Gastrocnemius medialis (tissue), 4 donors: Measurements from ENCODE around the gene DAAM1. TPM values are rescaled to one million over a fixed set of nuclear protein-coding genes. Genes with fewer than 3 reads are reported as not detected.

Experiments
- ATAC-seq, 2 donors: fragments of 150-250 bp; one replicate each; pipeline ENCODE4 v1.9.1; 2016
- DNase-seq, 2 donors: peaks; one replicate each; pipeline ENCODE4 v3.0.0-alpha.2; 2019
- H3K27ac ChIP-seq, 4 donors: fragments of 200-600 bp; sonication (generic); 1 replicate in 1 of 4; 2 replicates in 3 of 4; pipeline ENCODE4 v1.5.1; 2016 to 2018; ENCODE audit warnings: mild to moderate bottlenecking in 2 of 4, moderate library complexity in 1 of 4
- H3K27me3 ChIP-seq, 3 donors: fragments of 200-600 bp; sonication (generic) in 2 of 3; 1 replicate in 1 of 3; 2 replicates in 2 of 3; pipeline versions ENCODE4 v1.5.1 to v1.6.0; 2016 to 2019; ENCODE audit warnings: mild to moderate bottlenecking in 1 of 3, moderate library complexity in 1 of 3
- H3K36me3 ChIP-seq, 2 donors: fragments of 200-600 bp; sonication (generic) in 1 of 2; one replicate each; pipeline ENCODE4 v1.5.1; 2017 to 2018
- H3K4me1 ChIP-seq, 2 donors: fragments of 200-600 bp; sonication (generic) in 1 of 2; one replicate each; pipeline ENCODE4 v1.5.1; 2016 to 2017; ENCODE audit warnings: mild to moderate bottlenecking in 2 of 2
- H3K4me3 ChIP-seq, 4 donors: fragments of 200-600 bp; sonication (generic) in 3 of 4; 1 replicate in 1 of 4; 2 replicates in 3 of 4; pipeline ENCODE4 v1.5.1; 2016 to 2019; ENCODE audit warnings: mild to moderate bottlenecking in 2 of 4
- H3K9me3 ChIP-seq, 3 donors: fragments of 200-600 bp; sonication (generic) in 2 of 3; 1 replicate in 1 of 3; 2 replicates in 2 of 3; pipeline ENCODE4 v1.5.1; 2016 to 2019
- CTCF ChIP-seq, 5 experiments: fragments of 450-650 bp in 3 of 5; fragments of 200-600 bp in 2 of 5; sonication (generic) in 2 of 5; IDR thresholded peaks in 4 of 5; conservative IDR thresholded peaks in 1 of 5; 1 replicate in 4 of 5; 2 replicates in 1 of 5; pipeline ENCODE4 v1.5.1; 2016 to 2019; ENCODE audit warnings: antibody characterized with exemption in 5 of 5, mild to moderate bottlenecking in 3 of 5, moderate library complexity in 3 of 5
- POLR2A ChIP-seq, 2 donors: fragments of 450-650 bp; IDR thresholded peaks; one replicate each; pipeline ENCODE4 v1.6.1; 2017; ENCODE audit warnings: antibody characterized with exemption in 2 of 2, mild to moderate bottlenecking in 2 of 2, moderate library complexity in 2 of 2
- in situ Hi-C, 4 donors: fragments of 200-750 bp; cut with MboI; loops; one replicate each; pipeline versions ENCODE4 v1.15.0 to v1.8.0; 2017; ENCODE audit warnings: low sequenced_read_pairs in 4 of 4
- intact Hi-C: fragments of 100-400 bp; cut with DNase I; formaldehyde crosslinking; loops from one replicate; pipeline ENCODE4 v1.15.1; 2023; ENCODE audit warnings: low total_unique reads
- total RNA-seq, 4 donors: library from RNA; depleted of rRNA; stranded (reverse); fragments of >200 nt; gene quantifications; one replicate each; pipeline versions ENCODE4 v1.1.0 to v1.2.3, GENCODE V29; 2016

The DAAM1 gene
- total RNA-seq, 4 donors from 2014 or later = 4.4 to 13.9 (median 6.4) TPM

GRCh38 chr14:59215322-59215721, 26.9 kb downstream of the DAAM1 start:
- Histone ChIP-seq H3K36me3 (no peaks in the 10 kb centered on the region), H3K27me3 (no peaks in the 10 kb centered on the region), H3K27ac (peak overlapping the region; percentile 42 to 66 (median 56)), H3K4me3 (no peak overlapping the region), H3K4me1 (peaks cover 44 to 60% of the 10 kb centered on the region in 2 donors), H3K9me3 (no peaks in the 10 kb centered on the region)
- ATAC-seq (peak; percentile 96 to 97), DNase-seq (peak; percentile 56 to 81)
- intact Hi-C loops = loop anchor here (1.0 kb wide), 1 partner anchor 27 kb away; the partner anchor contains the start of gene DAAM1
- TF ChIP-seq CTCF (IDR thresholded peaks at IDR 0.05 in 4 of 5, conservative IDR thresholded peaks at IDR 0.05 in 1 of 5) (no peak), POLR2A (IDR thresholded peaks at IDR 0.05) (no peak)
- in situ Hi-C loops = no loop called here

GRCh38 chr14:59215757-59216156, 27.3 kb downstream of the DAAM1 start:
- TF ChIP-seq CTCF (IDR thresholded peaks at IDR 0.05 in 4 of 5, conservative IDR thresholded peaks at IDR 0.05 in 1 of 5) (no peak), POLR2A (IDR thresholded peaks at IDR 0.05) (no peak)
- H3K36me3 ChIP-seq = no peaks in the 10 kb centered on the region
- H3K27me3 ChIP-seq = no peaks in the 10 kb centered on the region
- H3K4me3 ChIP-seq = no peak overlapping the region
- in situ Hi-C loops (no loop called here), intact Hi-C loops (loop anchor here (1.0 kb wide), 1 partner anchor 27 kb away; the partner anchor contains the start of gene DAAM1)
- H3K27ac ChIP-seq = peak overlapping the region; percentile 42 to 56 (median 50)
- peaks cover 44 to 60% of the 10 kb centered on the region in 2 donors for H3K4me1 ChIP-seq
- ATAC-seq (no peak), DNase-seq (no peak)
- no peaks in the 10 kb centered on the region for H3K9me3 ChIP-seq

GRCh38 chr14:59217011-59217410, 28.5 kb downstream of the DAAM1 start:
- DNase-seq = no peak
- Histone ChIP-seq H3K27me3 (no peaks in the 10 kb centered on the region), H3K4me1 (peaks cover 44 to 57% of the 10 kb centered on the region in 2 donors), H3K9me3 (no peaks in the 10 kb centered on the region), H3K27ac (no peak overlapping the region), H3K4me3 (no peak overlapping the region), H3K36me3 (no peaks in the 10 kb centered on the region)
- in situ Hi-C loops (no loop called here), intact Hi-C loops (no loop called here)
- ATAC-seq = no peak
- TF ChIP-seq CTCF (IDR thresholded peaks at IDR 0.05 in 4 of 5, conservative IDR thresholded peaks at IDR 0.05 in 1 of 5) = no peak
- TF ChIP-seq POLR2A (IDR thresholded peaks at IDR 0.05) = no peak

GRCh38 chr14:59221568-59221967, 33.1 kb downstream of the DAAM1 start:
- TF ChIP-seq CTCF (IDR thresholded peaks at IDR 0.05 in 4 of 5, conservative IDR thresholded peaks at IDR 0.05 in 1 of 5) (no peak), POLR2A (IDR thresholded peaks at IDR 0.05) (no peak)
- in situ Hi-C loops = no loop called here
- no peak for ATAC-seq
- H3K4me3 ChIP-seq = no peak overlapping the region
- no peak for DNase-seq
- H3K27ac ChIP-seq = no peak overlapping the region
- H3K9me3 ChIP-seq = no peaks in the 10 kb centered on the region
- H3K36me3 ChIP-seq = no peaks in the 10 kb centered on the region
- peaks cover 0 to 14% of the 10 kb centered on the region in 2 donors for H3K4me1 ChIP-seq
- H3K27me3 ChIP-seq = no peaks in the 10 kb centered on the region
- intact Hi-C loops = no loop called here

- Histone ChIP-seq H3K9me3 (no peaks in the 10 kb centered on the region), H3K4me1 (peaks cover 16 to 25% of the 10 kb centered on the region in 2 donors), H3K4me3 (no peak overlapping the region), H3K36me3 (no peaks in the 10 kb centered on the region), H3K27me3 (no peaks in the 10 kb centered on the region), H3K27ac (no peak overlapping the region)
- TF ChIP-seq POLR2A (IDR thresholded peaks at IDR 0.05) = no peak
- no peak for TF ChIP-seq CTCF (IDR thresholded peaks at IDR 0.05 in 4 of 5, conservative IDR thresholded peaks at IDR 0.05 in 1 of 5)
- intact Hi-C loops (no loop called here), in situ Hi-C loops (no loop called here)
- ATAC-seq = no peak
- DNase-seq = no peak
Measured at GRCh38 chr14:59224341-59224740, 35.9 kb downstream of the DAAM1 start.
